ENCODE data around the gene MBOAT2.

- TF ChIP-seq CTCF (IDR thresholded peaks at IDR 0.05) (no peak), EZH2 (IDR thresholded peaks at IDR 0.05; ENCODE audit: borderline replicate concordance, insufficient read depth, low read depth, low read length, poor library complexity, severe bottlenecking) (no peak)
Measured at GRCh38 chr2:9037166-9037565, 33.7 kb upstream of the MBOAT2 start.

All from B cell (primary cell).